ENCODE results near the gene CTNND2. TPM values are rescaled to one million over a fixed set of nuclear protein-coding genes. Genes with fewer than 3 reads are reported as not detected.

The CTNND2 gene
- total RNA-seq, 4 donors from 2014 or later = 0.04 TPM; not detected in 3

DNA sequence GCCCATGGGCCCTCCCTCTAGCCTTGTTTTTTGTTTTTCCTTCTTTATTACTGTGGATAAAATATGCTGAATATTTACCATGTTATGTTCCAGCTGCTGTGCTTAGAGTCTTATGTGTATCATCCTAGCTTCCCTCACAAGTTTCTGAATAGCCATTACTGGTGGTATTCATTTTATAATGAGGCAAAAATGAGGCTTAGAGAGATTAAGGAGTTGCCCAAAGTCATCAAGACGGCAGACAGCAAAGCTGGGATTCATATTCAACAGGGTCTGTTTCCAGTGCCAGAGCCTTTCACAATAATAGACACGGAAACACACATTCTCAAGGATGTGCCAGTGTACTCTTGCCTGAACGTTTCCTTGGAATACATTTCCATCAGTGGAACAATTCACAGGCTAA, 258.1 kb downstream of the CTNND2 start:
- Histone ChIP-seq H3K27me3 (no peaks in the 10 kb centered on the region), H3K27ac (no peak overlapping the region), H3K4me1 (no peaks in the 10 kb centered on the region), H3K4me3 (no peak overlapping the region), H3K9me3 (no peaks in the 10 kb centered on the region), H3K36me3 (no peaks in the 10 kb centered on the region)
- no peak for DNase-seq
- ATAC-seq = no peak
- in situ Hi-C loops (cut with MboI; ENCODE audit: low sequenced_read_pairs in 4 of 4) = no loop called here
- TF ChIP-seq, protein P1, sequence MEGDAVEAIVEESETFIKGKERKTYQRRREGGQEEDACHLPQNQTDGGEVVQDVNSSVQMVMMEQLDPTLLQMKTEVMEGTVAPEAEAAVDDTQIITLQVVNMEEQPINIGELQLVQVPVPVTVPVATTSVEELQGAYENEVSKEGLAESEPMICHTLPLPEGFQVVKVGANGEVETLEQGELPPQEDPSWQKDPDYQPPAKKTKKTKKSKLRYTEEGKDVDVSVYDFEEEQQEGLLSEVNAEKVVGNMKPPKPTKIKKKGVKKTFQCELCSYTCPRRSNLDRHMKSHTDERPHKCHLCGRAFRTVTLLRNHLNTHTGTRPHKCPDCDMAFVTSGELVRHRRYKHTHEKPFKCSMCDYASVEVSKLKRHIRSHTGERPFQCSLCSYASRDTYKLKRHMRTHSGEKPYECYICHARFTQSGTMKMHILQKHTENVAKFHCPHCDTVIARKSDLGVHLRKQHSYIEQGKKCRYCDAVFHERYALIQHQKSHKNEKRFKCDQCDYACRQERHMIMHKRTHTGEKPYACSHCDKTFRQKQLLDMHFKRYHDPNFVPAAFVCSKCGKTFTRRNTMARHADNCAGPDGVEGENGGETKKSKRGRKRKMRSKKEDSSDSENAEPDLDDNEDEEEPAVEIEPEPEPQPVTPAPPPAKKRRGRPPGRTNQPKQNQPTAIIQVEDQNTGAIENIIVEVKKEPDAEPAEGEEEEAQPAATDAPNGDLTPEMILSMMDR (IDR thresholded peaks at IDR 0.05 in 4 of 5, conservative IDR thresholded peaks at IDR 0.05 in 1 of 5) = no peak
- TF ChIP-seq POLR2A (IDR thresholded peaks at IDR 0.05) = no peak
- intact Hi-C loops (cut with DNase I; ENCODE audit: low total_unique reads) = no loop called here

DNA sequence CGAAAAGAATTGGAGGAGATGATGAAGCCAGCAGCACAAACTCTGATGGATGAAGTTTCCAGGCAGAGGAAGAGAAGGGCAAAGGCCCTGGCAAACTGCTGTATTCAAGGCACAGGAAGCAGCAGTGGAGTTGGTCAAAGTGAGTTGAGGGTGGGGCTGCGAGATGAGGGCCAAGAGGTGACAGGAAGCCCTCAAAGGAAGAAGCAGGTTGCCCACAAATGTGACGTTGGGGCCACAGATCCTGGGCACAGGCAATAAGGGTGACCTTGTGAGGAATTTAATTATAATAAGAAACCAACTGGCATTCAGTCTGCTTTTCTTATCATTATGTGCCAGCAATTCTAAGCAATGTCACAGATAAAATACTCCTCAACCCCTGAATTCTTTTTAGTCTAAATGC, 261.8 kb downstream of the CTNND2 start:
- H3K9me3 ChIP-seq = no peaks in the 10 kb centered on the region
- ATAC-seq (no peak), DNase-seq (no peak)
- TF ChIP-seq, protein P1 (IDR thresholded peaks at IDR 0.05 in 4 of 5, conservative IDR thresholded peaks at IDR 0.05 in 1 of 5) = no peak
- TF ChIP-seq POLR2A (IDR thresholded peaks at IDR 0.05) = no peak
- H3K27me3 ChIP-seq = no peaks in the 10 kb centered on the region
- no peaks in the 10 kb centered on the region for H3K36me3 ChIP-seq
- intact Hi-C loops (cut with DNase I; ENCODE audit: low total_unique reads) (no loop called here), in situ Hi-C loops (cut with MboI; ENCODE audit: low sequenced_read_pairs in 4 of 4) (no loop called here)
- no peak overlapping the region for H3K4me3 ChIP-seq
- H3K27ac ChIP-seq = no peak overlapping the region
- H3K4me1 ChIP-seq = no peaks in the 10 kb centered on the region

DNA sequence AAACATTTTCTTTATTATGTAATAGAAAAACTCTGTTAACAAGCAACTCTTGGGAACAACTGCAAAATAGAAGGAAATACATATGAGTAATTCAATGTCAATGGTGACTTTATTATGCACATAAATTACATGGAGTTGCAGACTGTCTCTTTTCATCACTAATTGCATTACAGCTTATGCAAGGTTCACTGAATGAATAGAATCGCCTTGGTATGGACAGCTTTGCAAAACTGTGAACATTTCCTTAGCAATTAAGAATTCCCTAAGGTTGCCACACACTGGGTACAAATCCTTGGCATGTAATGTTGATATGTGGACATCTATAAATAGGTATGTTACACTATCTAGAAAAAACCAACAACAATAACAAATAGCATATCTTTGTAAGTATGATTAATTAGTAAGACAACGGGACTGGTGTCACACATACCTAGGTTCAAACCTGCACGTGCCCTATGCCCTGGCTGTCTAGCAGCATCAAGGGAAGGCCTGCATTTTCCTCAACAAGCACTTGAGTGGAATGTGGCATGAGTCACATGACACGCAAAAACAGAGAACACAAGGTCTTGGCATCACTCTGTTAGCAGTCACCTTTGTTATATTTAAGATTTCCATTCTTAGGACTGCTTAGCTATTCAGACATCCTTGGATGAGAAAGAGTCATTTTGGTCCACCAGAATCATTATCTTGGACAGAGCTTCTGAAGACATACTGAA, 263.9 kb downstream of the CTNND2 start:
- Histone ChIP-seq H3K27me3 (no peaks in the 10 kb centered on the region), H3K4me3 (no peak overlapping the region), H3K27ac (no peak overlapping the region), H3K9me3 (no peaks in the 10 kb centered on the region), H3K4me1 (no peaks in the 10 kb centered on the region), H3K36me3 (no peaks in the 10 kb centered on the region)
- intact Hi-C loops (cut with DNase I; ENCODE audit: low total_unique reads) = no loop called here
- no peak for TF ChIP-seq POLR2A (IDR thresholded peaks at IDR 0.05)
- TF ChIP-seq, protein P1 (IDR thresholded peaks at IDR 0.05 in 4 of 5, conservative IDR thresholded peaks at IDR 0.05 in 1 of 5) = no peak
- in situ Hi-C loops (cut with MboI; ENCODE audit: low sequenced_read_pairs in 4 of 4) = no loop called here
- no peak for ATAC-seq
- no peak for DNase-seq

DNA sequence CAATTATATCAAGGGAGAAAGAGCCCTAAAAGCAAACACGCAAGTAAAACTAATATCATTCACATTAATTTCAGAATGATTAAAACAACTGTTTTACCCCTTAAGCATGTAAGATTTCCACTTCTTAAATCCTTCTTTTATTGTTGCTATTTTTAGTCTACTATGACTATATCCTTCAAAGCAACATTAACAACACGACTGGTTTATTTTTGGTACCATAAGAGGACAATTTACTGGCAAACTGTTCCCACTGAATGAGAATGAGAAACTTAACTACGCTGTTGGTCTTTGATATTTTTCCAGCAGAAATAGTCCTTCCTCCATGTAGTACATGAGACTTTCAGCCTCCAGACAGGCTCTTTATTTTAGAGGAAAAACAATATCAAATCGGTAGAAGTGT, 281.5 kb downstream of the CTNND2 start:
- ATAC-seq (no peak), DNase-seq (no peak)
- Histone ChIP-seq H3K36me3 (no peaks in the 10 kb centered on the region), H3K4me1 (no peaks in the 10 kb centered on the region), H3K9me3 (no peaks in the 10 kb centered on the region), H3K27ac (no peak overlapping the region), H3K27me3 (no peaks in the 10 kb centered on the region), H3K4me3 (no peak overlapping the region)
- in situ Hi-C loops (cut with MboI; ENCODE audit: low sequenced_read_pairs in 4 of 4) = no loop called here
- intact Hi-C loops (cut with DNase I; ENCODE audit: low total_unique reads) = no loop called here
- TF ChIP-seq, protein P1 (IDR thresholded peaks at IDR 0.05 in 4 of 5, conservative IDR thresholded peaks at IDR 0.05 in 1 of 5) = no peak
- TF ChIP-seq POLR2A (IDR thresholded peaks at IDR 0.05) = no peak

DNA sequence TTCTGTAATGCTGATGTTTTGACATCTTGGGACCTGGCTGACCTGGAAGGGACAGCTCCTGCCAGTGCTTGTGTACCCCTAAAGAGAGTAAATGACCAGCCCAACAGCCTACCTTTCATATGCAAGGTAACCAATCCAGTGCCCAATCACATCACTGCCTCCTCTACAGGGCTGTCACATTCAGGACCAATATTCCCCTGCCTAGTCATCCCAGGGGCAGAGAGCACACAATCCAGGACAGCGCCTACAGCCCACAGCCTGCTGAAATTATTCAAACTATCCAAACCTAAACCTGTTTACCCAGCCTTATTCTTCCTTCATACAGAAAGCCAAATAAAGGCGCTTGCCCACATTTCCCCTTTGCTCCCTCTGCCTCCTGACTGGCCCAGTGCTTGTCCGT, 284.1 kb downstream of the CTNND2 start:
- no peak for ATAC-seq

More for the DNA sequence above, 284.1 kb downstream of the CTNND2 start:
- Histone ChIP-seq H3K4me1 (no peaks in the 10 kb centered on the region), H3K4me3 (no peak overlapping the region), H3K27ac (no peak overlapping the region), H3K9me3 (no peaks in the 10 kb centered on the region), H3K36me3 (no peaks in the 10 kb centered on the region), H3K27me3 (no peaks in the 10 kb centered on the region)
- DNase-seq = no peak
- in situ Hi-C loops (cut with MboI; ENCODE audit: low sequenced_read_pairs in 4 of 4) = no loop called here
- TF ChIP-seq, protein P1 (IDR thresholded peaks at IDR 0.05 in 4 of 5, conservative IDR thresholded peaks at IDR 0.05 in 1 of 5) = no peak
- no peak for TF ChIP-seq POLR2A (IDR thresholded peaks at IDR 0.05)
- intact Hi-C loops (cut with DNase I; ENCODE audit: low total_unique reads) = no loop called here
